ENCODE data around the gene AMN.
"Not testable (repeated sequence)": the region's sequence is repeated elsewhere in the genome, so short reads cannot be mapped to it uniquely, and the experiment has no call there.

The AMN gene

GRCh38 chr14:102914474-102915291, 7.8 kb upstream of the AMN start:
- no peak for DNase-seq

- no peak for DNase-seq
These were observed 7.0 kb upstream of the AMN start for GRCh38 chr14:102915292-102916110.

- DNase-seq: no peak
These were observed 6.0 kb upstream of the AMN start for GRCh38 chr14:102916347-102917055.

- no peak for DNase-seq
These were observed 5.4 kb upstream of the AMN start for GRCh38 chr14:102917056-102917385.

- DNase-seq: peak; percentile 53
These were observed 4.8 kb upstream of the AMN start for GRCh38 chr14:102917469-102918211.

GRCh38 chr14:102918438-102918837, 4.0 kb upstream of the AMN start:
- DNase-seq: no peak

- DNase-seq: no peak
These were observed 2.0 kb upstream of the AMN start for GRCh38 chr14:102920273-102920997.

GRCh38 chr14:102920998-102921304, 1.5 kb upstream of the AMN start:
- no peak for DNase-seq

- DNase-seq: peak; percentile 39
These were observed 900 bp downstream of the AMN start for GRCh38 chr14:102923201-102923924.

GRCh38 chr14:102923925-102924486, 1.5 kb downstream of the AMN start:
- no peak for DNase-seq

- no peak for DNase-seq
These were observed 2.4 kb downstream of the AMN start for GRCh38 chr14:102924632-102925588.

- DNase-seq: no peak
These were observed 3.2 kb downstream of the AMN start for GRCh38 chr14:102925646-102926045.

GRCh38 chr14:102926104-102926503, 3.6 kb downstream of the AMN start:
- DNase-seq: no peak

GRCh38 chr14:102926840-102927239, 4.4 kb downstream of the AMN start:
- DNase-seq: not testable (repeated sequence)

- no peak for DNase-seq
These were observed 4.9 kb downstream of the AMN start for GRCh38 chr14:102927346-102927877.

- peak; percentile 20 for DNase-seq
These were observed 5.5 kb downstream of the AMN start for GRCh38 chr14:102927878-102928411.

- peak; percentile 77 for DNase-seq
These were observed 6.2 kb downstream of the AMN start for GRCh38 chr14:102928412-102929240.
